OCI-M1 (cell line): ENCODE data around the gene NUP54.

Experiments
- DNase-seq: peaks from one replicate; lab custom pipeline; 2025; lab: John Stamatoyannopoulos, UW

Gene NUP54

GRCh38 chr4:76067652-76068286 lies 80.4 kb downstream of the NUP54 start:
- DNase-seq: peak; percentile 88

DNA sequence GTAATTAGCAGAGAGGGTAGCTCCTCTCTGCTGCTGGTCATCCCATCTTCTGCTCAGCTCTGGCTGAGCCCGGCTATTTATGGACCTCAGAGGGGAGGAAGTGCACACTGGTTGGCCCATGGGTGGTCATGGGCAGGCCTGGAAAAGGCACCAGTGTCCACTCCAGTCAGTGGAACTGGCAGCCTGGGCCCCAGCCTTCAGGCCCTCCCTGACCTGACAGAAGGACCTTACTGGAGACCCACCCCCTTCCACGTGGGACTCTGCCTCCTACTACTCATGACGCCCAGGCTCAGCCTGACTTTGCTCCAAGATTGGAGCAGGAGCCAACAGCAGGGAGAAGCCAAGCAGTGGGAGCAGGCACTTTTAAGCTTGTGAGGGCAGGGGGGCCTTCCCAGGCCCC lies 81.7 kb downstream of the NUP54 start:
- no peak for DNase-seq
